MM.1S (cell line): ENCODE measurements around the gene MTX1.
A peak's percentile ranks its signal among the peaks of the same experiment; 100 is the strongest.
"Not testable (repeated sequence)": the region's sequence is repeated elsewhere in the genome, so short reads cannot be mapped to it uniquely, and the experiment has no call there.

ENCODE experiments used
- DNase-seq: peaks from one replicate; pipeline ENCODE4 v3.0.0-alpha.2; 2015
- H2AFZ ChIP-seq: fragments of 300-600 bp; sonication (generic); 2 replicates; pipeline ENCODE4 v1.6.0; 2016; ENCODE audit warnings: antibody characterized with exemption, low read length
- H3F3A ChIP-seq: fragments of 300-600 bp; sonication (generic); 2 replicates; pipeline ENCODE4 v1.6.1; 2016; ENCODE audit warnings: mild to moderate bottlenecking, antibody characterized with exemption, low read length, moderate library complexity, mixed read lengths; ENCODE audit not compliant: insufficient read depth
- H3K27ac ChIP-seq: fragments of 300-600 bp; sonication (generic); 2 replicates; pipeline ENCODE4 v1.5.1; 2016; ENCODE audit warnings: mild to moderate bottlenecking, low read length
- H3K27me3 ChIP-seq: fragments of 300-600 bp; sonication (generic); replicated peaks from 2 replicates; pipeline ENCODE4 v1.6.0; 2016; ENCODE audit warnings: low read length; ENCODE audit not compliant: insufficient read depth
- H3K36me3 ChIP-seq: fragments of 300-600 bp; sonication (generic); replicated peaks from 2 replicates; pipeline ENCODE4 v1.6.1; 2016; ENCODE audit warnings: mild to moderate bottlenecking, low read length, mixed read lengths; ENCODE audit not compliant: insufficient read depth
- H3K4me1 ChIP-seq: fragments of 300-600 bp; sonication (generic); 2 replicates; pipeline ENCODE4 v1.6.1; 2016; ENCODE audit warnings: low read length, mixed read lengths
- H3K4me2 ChIP-seq: fragments of 300-600 bp; sonication (generic); 2 replicates; pipeline ENCODE4 v1.6.0; 2016; ENCODE audit warnings: low read depth, low read length
- H3K4me3 ChIP-seq: fragments of 300-600 bp; sonication (generic); 2 replicates; pipeline ENCODE4 v1.5.1; 2016; ENCODE audit warnings: low read length, mixed read lengths
- H3K79me2 ChIP-seq: fragments of 300-600 bp; sonication (generic); 2 replicates; pipeline ENCODE4 v1.6.1; 2016; ENCODE audit warnings: mixed run types, low read length, mixed read lengths
- H3K9ac ChIP-seq: fragments of 300-600 bp; sonication (generic); 2 replicates; pipeline ENCODE4 v1.6.1; 2016; ENCODE audit warnings: low read length, mixed read lengths
- H3K9me2 ChIP-seq: fragments of 300-600 bp; sonication (generic); replicated peaks from 2 replicates; pipeline ENCODE4 v1.6.1; 2016; ENCODE audit warnings: mild to moderate bottlenecking, low read length, mixed read lengths; ENCODE audit not compliant: insufficient read depth
- H3K9me3 ChIP-seq: fragments of 300-600 bp; sonication (generic); replicated peaks from 2 replicates; pipeline ENCODE4 v1.6.1; 2016; ENCODE audit warnings: mild to moderate bottlenecking, low read length, mixed read lengths; ENCODE audit not compliant: insufficient read depth
- H4K20me1 ChIP-seq: fragments of 300-600 bp; sonication (generic); 2 replicates; pipeline ENCODE4 v1.6.1; 2016; ENCODE audit warnings: mild to moderate bottlenecking, low read length, moderate library complexity, mixed read lengths; ENCODE audit not compliant: insufficient read depth
- EZH2 ChIP-seq: fragments of 300-600 bp; sonication (generic); optimal IDR thresholded peaks from 2 replicates; pipeline ENCODE3; 2017; ENCODE audit warnings: low read depth, mild to moderate bottlenecking, antibody characterized with exemption, low read length, mixed read lengths
- EZH2phosphoT487 ChIP-seq: fragments of 300-600 bp; sonication (generic); IDR thresholded peaks from 2 replicates; pipeline ENCODE4 v1.6.1; 2018; ENCODE audit warnings: antibody characterized with exemption, low read length
- TF ChIP-seq, protein P1 (sequence below): fragments of 300-600 bp; sonication (generic); IDR thresholded peaks from 2 replicates; pipeline ENCODE4 v1.5.1; 2016; ENCODE audit warnings: antibody characterized with exemption, low read length, mixed read lengths

The MTX1 gene

DNA sequence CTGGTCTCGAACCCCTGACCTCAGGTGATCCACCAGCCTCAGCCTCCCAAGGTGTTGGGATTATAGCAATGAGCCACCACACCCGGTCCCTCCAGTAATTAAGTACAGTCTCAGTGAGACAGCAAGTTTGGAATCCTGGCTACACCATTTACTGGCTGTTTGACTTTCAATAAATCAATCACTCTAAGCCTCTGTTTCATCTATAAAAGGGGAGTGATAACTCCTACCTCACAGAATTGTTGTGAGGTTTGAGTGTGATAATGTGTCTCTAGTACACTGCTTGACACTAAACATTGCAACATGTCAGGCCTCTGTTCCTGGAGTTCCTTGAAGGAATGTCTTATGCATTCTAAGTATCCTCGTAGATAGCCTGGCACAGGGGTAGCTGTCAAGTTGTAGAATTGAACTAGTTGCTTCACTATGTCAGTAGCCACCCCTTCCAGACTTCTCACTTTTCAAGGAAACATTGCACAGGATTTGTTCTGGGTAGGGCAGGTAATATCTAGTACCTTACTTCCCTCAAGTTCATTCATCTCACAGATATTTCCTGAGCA is 34.4 kb downstream of the MTX1 start:
- peaks cover 14% of the 10 kb centered on the region for H3F3A ChIP-seq
- H3K9me2 ChIP-seq: no peaks in the 10 kb centered on the region
- H3K27ac ChIP-seq: no peak overlapping the region
- 0 out of 2 replicates have a peak, but pooled peaks cover 6% of the 10 kb centered on the region for H3K79me2 ChIP-seq
- peaks cover 13% of the 10 kb centered on the region for H3K4me1 ChIP-seq
- H3K4me3 ChIP-seq: no peak overlapping the region
- no peaks in the 10 kb centered on the region for H3K36me3 ChIP-seq
- no peak for DNase-seq
- H3K9me3 ChIP-seq: no peaks in the 10 kb centered on the region
- no peaks in the 10 kb centered on the region for H3K27me3 ChIP-seq
- no peak overlapping the region for H3K4me2 ChIP-seq
- TF ChIP-seq EZH2phosphoT487 (no peak), EZH2 (no peak)
- TF ChIP-seq, protein P1, sequence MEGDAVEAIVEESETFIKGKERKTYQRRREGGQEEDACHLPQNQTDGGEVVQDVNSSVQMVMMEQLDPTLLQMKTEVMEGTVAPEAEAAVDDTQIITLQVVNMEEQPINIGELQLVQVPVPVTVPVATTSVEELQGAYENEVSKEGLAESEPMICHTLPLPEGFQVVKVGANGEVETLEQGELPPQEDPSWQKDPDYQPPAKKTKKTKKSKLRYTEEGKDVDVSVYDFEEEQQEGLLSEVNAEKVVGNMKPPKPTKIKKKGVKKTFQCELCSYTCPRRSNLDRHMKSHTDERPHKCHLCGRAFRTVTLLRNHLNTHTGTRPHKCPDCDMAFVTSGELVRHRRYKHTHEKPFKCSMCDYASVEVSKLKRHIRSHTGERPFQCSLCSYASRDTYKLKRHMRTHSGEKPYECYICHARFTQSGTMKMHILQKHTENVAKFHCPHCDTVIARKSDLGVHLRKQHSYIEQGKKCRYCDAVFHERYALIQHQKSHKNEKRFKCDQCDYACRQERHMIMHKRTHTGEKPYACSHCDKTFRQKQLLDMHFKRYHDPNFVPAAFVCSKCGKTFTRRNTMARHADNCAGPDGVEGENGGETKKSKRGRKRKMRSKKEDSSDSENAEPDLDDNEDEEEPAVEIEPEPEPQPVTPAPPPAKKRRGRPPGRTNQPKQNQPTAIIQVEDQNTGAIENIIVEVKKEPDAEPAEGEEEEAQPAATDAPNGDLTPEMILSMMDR: no peak
- H2AFZ ChIP-seq: no peak overlapping the region
- H3K9ac ChIP-seq: no peak overlapping the region
- H4K20me1 ChIP-seq: no peaks in the 10 kb centered on the region

DNA sequence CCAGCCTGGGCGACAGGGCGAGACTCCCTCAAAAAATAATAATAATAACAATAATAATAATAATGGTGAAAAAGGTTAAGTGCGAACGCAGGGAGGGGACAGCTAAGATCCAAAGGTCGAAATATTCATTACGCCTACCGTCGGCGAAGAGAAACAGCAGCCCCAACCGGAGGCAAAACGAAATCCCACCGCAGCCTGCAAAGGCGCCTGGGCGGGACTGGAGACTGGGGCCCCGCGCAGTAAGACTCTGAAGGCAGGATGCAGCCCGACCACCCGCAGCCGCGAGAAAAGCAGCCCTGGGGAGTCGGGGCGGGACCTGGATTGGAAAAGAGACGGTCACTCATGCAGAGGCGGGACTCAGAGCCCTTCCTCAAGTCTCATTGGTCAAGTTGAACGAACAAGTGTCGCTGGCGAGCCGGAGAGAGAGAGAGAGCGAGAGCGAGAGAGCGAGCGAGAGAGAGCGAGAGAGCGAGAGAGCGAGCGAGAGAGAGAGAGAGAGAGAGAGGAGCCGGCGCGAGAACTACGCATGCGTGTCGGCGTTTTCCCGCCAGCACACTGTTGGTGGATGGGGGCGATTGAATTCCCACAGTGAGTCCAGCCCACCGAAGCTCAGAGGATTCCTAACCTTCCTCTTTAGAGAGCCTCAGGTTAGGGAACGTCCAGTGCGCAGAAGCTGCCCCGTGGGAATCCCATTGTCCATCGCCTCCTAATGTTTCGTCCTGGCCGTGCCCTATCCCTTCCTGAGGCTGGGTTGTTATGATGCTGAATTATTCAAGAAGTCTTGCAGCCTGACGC is 36.1 kb downstream of the MTX1 start:
- peak; percentile 100 for DNase-seq
- Histone ChIP-seq H3K9me2 (no peaks in the 10 kb centered on the region), H3K36me3 (no peaks in the 10 kb centered on the region), H3K4me2 (peak overlapping the region; percentile 95), H3F3A (peaks cover 14% of the 10 kb centered on the region), H3K27ac (peak overlapping the region; percentile 39; the same call in 1 of the 2 replicates), H3K79me2 (0 out of 2 replicates have a peak, but pooled peaks cover 6% of the 10 kb centered on the region), H3K4me3 (peak overlapping the region; percentile 78), H4K20me1 (no peaks in the 10 kb centered on the region), H3K9me3 (no peaks in the 10 kb centered on the region), H3K4me1 (peaks cover 13% of the 10 kb centered on the region), H2AFZ (peak overlapping the region; percentile 94), H3K9ac (peak overlapping the region; percentile 65), H3K27me3 (no peaks in the 10 kb centered on the region)
- no peak for TF ChIP-seq EZH2phosphoT487
- TF ChIP-seq, protein P1: peak; percentile 41

DNA sequence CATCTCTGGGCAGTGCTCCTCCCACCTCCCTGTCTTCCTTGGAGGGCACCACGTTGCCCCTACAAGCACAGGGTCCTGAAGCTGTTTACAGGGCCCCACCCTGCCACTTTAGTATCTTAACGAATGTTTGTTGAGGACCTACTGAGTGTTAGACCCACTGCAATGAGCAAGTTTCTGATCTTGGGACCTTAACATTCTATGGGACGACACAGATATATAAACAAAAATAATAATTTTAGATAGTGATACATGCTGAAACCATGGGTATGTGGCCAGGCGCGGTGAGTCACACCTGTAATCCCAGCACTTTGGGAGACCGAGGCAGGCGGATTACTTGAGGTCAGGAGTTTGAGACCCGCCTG is 36.6 kb downstream of the MTX1 start:
- Histone ChIP-seq H3K27ac (peak overlapping the region; percentile 39; the same call in 1 of the 2 replicates), H3F3A (peaks cover 14% of the 10 kb centered on the region), H3K79me2 (no peaks in the 10 kb centered on the region), H3K9me2 (no peaks in the 10 kb centered on the region), H4K20me1 (no peaks in the 10 kb centered on the region), H3K36me3 (no peaks in the 10 kb centered on the region), H3K9ac (peak overlapping the region; percentile 65), H3K9me3 (no peaks in the 10 kb centered on the region), H3K4me2 (peak overlapping the region; percentile 95), H3K27me3 (no peaks in the 10 kb centered on the region), H3K4me1 (peaks cover 13% of the 10 kb centered on the region), H3K4me3 (peak overlapping the region; percentile 78), H2AFZ (peak overlapping the region; percentile 94)
- no peak for DNase-seq
- TF ChIP-seq, protein P1: no peak
- TF ChIP-seq EZH2 (no peak), EZH2phosphoT487 (no peak)

DNA sequence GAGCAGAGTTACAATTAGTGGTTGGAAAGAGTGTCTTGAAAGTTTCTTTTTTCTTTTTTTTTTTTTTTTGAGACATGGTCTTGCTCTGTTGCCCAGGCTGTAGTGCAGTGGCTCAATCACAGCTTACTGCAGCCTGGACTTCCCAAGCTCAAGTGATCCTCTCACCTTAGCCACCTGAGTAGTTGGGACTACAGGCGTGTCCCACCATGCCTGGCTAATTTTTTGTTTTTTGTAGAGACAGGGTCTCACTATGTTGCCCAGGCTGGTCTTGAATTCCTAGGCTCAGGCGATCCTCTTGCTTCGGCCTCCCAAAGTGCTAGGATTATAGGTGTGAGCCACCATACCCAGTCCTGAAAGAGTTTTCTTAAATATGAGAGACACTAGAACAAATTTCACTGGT is 38.3 kb downstream of the MTX1 start:
- not testable (repeated sequence) for H2AFZ ChIP-seq, H3K4me1 ChIP-seq, H4K20me1 ChIP-seq, H3K9me3 ChIP-seq, DNase-seq, H3K27me3 ChIP-seq, H3K4me2 ChIP-seq, H3K36me3 ChIP-seq, H3K79me2 ChIP-seq, H3K9me2 ChIP-seq, H3K9ac ChIP-seq, H3K4me3 ChIP-seq, H3K27ac ChIP-seq
- H3F3A ChIP-seq: peaks cover 14% of the 10 kb centered on the region
